ENCODE data around the gene COP1. TPM values are rescaled to one million over a fixed set of nuclear protein-coding genes. Genes with fewer than 3 reads are reported as not detected.
A peak's percentile ranks its signal among the peaks of the same experiment; 100 is the strongest.

The COP1 gene
- total and polyA plus RNA-seq, 2 of the 13 experiments (the other 11 are each of a cell fraction or from before 2014, with no cell fraction given): 20.5 to 51.3 TPM

- TF ChIP-seq RERE (CRISPR knock-in tag; IDR thresholded peaks at IDR 0.05; ENCODE audit: low read depth): peak; percentile 7; the same call in 1 of the 2 replicates
- no peak for TF ChIP-seq PRDM10 (CRISPR knock-in tag; IDR thresholded peaks at IDR 0.05; ENCODE audit: low read depth)
- no peak for TF ChIP-seq ZNF724P (CRISPR knock-in tag; IDR thresholded peaks at IDR 0.05; ENCODE audit: borderline replicate concordance)
- TF ChIP-seq ZNF577 (CRISPR knock-in tag; IDR thresholded peaks at IDR 0.05; ENCODE audit: borderline replicate concordance, low read depth): no peak
- no peak for TF ChIP-seq ATAD3A (CRISPR knock-in tag; IDR thresholded peaks at IDR 0.05)
- no peak for TF ChIP-seq GRHL1 (CRISPR knock-in tag; conservative IDR thresholded peaks at IDR 0.05)
- TF ChIP-seq ZUFSP (CRISPR knock-in tag; IDR thresholded peaks at IDR 0.05; ENCODE audit: borderline replicate concordance): no peak
- TF ChIP-seq PAX8 (CRISPR knock-in tag; IDR thresholded peaks at IDR 0.05; ENCODE audit: borderline replicate concordance): no peak
- TF ChIP-seq ZNF879 (CRISPR knock-in tag; IDR thresholded peaks at IDR 0.05): 0 out of 2 replicates have a peak, but pooled peaks have one; percentile 45
- peak; percentile 25 for TF ChIP-seq YY1 (IDR thresholded peaks at IDR 0.05; ENCODE audit: insufficient read depth, insufficient replicate concordance, low read depth, low read length)
- TF ChIP-seq ARID2 (CRISPR knock-in tag; IDR thresholded peaks at IDR 0.05; ENCODE audit: borderline replicate concordance): no peak
- TF ChIP-seq ZNF629 (CRISPR knock-in tag; conservative IDR thresholded peaks at IDR 0.05): no peak
- no peak for TF ChIP-seq RARG (CRISPR knock-in tag; IDR thresholded peaks at IDR 0.05; ENCODE audit: low read depth)
These were observed at the start of gene COP1 (continued) for GRCh38 chr1:176206961-176207902.

Data from HepG2 (cell line).